ENCODE data around the gene MZT1.
"Not testable (repeated sequence)": the region's sequence is repeated elsewhere in the genome, so short reads cannot be mapped to it uniquely, and the experiment has no call there.

The MZT1 gene, protein sequence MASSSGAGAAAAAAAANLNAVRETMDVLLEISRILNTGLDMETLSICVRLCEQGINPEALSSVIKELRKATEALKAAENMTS

DNA sequence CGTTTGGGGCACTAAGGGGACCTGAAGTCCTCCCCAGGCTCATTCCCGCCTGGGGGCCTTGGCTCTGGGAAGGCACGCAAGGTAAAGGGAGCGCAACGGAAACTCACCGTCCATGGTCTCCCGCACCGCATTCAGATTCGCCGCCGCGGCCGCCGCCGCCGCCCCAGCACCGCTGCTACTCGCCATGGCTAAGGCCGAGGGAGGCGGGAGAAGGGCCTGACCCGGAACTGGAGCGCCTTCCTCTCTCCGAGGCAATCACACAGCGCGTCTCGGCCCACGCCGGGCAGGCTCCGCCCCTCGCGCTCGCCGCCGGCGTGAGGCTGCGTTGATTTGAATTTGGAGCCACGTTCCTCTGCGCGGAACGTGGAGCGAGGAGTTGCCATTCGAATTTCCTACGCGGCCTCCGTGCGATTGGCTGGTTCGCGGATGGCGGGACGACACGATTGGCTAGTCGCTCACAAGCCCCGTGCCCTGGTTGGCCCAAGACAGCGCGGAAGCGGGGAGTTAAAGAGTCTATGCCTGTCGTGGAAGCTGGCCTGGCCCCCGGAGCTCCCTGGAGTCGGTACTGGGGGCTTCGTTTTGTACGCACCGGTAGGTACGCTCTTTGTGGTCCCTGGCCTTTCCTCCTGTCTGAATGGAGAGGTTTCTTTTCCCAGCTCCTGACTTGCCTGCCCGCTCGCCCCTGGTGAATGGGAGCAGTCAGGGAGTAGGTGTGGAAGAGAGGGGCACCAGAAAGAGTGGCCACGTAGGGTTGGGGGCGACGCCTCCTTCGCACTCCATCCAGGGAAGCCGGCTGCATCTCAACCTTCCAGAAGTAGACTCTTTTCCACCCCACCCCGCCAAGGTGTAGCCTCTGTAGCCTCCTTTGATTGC lies at the start of gene MZT1, which contains the start of gene BORA:
Gene MZT1 (minus strand): TSS at position 213 of the 873 bp plus-strand sequence. CDS start 27 bp downstream, at position 186.
Gene BORA (plus strand): TSS at position 507 of the 873 bp plus-strand sequence. CDS start 1,018 bp downstream, outside the sequence.
- peak; percentile 96 to 97 for DNase-seq

DNA sequence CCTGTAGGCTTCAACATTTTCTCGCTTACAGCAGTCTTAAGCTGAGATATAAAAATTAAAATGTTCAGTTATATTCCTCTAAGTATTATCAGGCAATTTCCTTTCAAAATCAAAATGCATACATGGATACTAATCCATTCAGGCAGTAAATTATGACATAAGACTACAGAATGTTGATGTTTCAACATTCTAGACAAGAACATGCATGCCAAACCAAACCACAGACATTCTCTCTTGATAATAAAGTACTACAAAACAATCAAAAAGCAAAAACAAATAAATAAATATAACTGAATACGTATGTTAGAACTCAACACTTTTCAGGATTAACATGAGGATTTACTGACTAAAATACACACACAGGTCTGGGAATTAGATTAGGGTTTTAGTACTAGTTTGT lies 46.6 kb upstream of the MZT1 start:
- DNase-seq: no peak

DNA sequence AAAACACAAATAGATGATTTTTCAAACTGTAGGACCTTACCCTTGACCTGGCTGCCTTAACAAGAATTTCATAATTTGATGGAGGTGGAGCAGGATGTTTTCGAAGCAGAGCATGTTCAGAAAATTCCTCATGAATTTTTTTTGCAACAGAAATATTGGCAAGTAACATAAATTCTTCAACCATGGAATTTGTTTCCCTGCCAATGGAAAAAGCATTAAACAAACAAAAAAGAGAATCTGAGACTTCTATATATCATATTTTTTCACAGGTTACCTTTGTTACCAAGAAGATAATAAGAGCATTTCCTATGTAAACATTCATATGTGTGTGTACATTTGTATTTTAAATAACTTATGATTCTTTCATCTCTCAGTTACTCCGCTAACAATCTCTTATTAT lies 36.0 kb upstream of the MZT1 start:
- DNase-seq: no peak

DNA sequence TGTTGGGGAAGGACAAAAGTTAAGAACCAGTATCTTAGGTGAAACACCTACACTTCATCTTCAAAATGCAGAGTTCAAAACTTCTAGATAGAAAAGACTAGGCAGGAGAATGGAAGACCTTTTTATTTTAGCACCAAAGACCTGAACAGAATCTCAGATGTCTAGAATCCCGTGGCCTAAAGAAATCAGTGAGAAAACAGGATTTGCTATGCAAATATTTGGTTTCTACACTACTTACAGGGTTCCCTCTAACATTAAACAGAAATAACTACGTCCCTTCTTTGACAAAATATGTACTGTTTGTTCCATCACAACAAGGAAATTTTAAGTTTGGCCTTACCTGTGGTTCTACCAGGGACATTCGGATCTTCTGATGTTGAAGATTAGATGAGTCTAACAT lies 32.8 kb upstream of the MZT1 start:
- DNase-seq: no peak

DNA sequence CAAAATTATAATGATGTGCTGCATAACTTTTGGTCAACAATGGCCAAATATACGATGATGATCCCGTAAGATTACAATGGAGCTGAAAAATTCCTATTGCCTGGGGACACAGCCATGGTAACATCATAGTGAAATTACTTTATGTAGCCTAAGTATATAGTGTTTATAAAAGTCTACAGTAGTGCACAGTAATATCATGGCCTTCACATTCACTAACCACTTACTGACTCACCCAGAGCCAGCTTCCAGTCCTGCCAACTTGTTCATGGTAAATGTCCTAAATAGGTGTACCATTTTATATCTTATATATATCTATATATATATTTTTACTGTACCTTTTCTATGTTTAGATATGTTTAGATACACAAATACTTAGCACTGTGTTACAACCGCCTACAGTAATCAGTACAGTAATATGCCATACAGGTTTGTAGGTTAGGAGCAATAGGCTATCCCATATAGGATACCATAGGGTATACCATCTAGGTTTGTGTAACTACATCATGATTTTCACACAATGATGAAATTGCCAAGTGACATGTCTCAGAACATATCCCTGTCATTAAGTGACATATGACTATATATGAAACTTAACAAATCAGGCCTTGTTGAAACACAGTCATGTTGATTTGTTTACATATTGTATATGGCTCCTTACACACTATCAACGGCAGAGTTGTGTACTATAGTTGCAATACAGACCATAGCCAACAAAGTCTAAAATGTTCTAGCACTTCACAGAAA lies 30.5 kb upstream of the MZT1 start:
- DNase-seq: no peak

DNA sequence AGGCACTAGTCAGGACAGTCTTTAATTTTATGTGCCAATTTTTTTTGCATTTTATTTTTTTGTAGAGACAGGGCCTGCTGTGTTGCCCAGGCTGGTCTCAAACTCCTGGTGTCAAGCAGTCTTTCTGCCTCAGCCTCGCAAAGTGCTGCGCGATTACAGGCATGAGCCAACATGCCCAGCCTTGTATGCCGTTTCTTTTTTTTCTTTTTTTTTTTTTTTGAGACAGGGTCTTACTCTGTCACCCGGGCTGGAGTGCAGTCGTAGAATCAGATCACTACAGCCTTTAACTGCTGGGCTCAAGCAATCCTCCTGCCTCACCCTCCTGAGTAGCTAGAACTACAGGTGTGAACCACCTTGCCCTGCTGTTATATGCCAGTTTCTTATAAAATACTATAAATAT lies 26.7 kb upstream of the MZT1 start:
- no peak for DNase-seq

DNA sequence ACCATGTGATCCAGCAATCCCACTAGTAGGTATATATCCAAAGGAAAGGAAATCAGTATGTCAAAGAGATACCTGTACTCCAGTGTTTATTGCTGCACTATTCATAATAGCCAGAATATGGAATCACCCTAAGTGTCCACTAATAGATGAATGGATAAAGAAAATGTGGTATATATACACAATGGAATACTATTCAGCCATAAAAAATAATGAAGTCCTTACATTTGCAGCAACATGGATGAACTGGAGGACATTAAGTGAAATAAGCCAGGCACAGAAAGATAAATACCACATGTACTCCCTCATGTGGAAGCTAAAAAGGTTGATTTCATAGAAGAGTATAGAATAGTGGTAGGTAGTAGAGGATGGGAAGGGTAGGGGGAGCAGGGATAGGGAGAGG lies 23.8 kb upstream of the MZT1 start:
- DNase-seq: no peak

DNA sequence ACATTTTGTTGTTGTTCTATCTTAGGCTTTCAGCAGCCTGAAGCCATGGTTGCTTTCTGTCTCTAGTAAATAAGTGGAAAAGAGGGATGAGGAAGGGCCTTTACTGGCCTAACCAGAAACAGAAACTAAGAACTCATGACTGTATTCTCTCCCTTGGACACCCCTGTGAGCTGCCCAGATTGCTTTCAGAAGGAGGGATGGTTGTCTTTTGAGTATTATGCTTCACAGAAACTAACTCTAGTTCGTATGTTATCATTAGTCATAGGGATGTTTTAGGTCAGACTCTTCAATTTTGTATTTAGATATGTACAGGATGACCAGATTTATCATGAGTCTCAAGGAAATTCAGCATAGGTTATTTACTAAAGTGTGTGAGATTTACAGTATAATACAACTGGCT lies 17.8 kb upstream of the MZT1 start:
- no peak for DNase-seq

DNA sequence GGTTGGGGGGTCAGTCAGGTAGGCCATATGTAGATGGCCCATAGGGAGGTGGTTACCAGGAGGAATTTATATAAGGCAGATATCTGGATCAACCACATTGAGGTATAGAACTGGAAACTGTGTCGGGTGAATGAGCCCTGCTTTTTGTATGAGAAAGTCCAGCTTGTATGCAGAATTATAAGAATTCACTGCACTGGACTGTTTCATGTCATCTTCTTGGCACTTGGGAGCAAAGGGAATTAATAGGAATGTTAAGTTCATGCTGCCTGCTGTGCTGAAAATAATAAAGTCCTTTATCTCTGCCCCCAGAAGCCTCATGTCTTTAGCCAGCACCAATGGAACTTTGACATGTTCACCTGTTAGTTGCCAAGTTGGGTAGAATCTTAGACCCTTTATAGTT lies 12.6 kb upstream of the MZT1 start:
- DNase-seq: no peak

DNA sequence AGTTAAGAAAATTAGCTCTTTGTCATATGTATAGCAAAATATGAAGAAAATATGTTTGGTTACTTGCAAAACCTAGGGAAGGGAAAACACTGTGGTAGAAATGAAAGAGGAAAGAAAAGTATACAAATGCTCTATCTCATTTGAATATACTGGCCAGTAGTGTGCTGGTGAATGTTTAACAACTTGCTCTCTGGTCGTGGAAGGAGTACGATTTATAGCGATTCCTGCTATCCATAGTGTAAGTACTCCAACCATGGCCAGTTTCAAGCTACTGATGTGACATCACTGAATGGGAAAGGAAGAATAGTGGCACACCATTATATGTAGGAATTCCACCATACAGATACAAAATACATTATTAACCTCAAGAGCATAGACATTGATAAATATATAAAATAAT lies 9.6 kb upstream of the MZT1 start:
- DNase-seq: no peak

DNA sequence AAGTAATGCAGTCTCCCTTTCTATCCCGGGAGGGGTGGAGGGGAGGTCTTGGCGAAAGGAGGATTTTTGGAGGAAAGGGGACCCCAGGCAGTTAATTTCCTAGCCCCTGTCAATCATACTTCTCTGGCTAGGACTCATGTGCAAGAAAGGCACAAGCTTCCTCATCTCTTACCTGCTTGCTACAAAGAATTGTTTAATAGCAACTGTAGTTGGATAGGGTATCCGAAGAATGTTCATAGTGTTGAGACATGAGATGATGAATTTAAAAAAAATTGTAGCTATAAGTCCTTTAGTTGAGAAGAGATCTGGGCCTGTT lies 819 bp upstream of the MZT1 start:
- DNase-seq: no peak

DNA sequence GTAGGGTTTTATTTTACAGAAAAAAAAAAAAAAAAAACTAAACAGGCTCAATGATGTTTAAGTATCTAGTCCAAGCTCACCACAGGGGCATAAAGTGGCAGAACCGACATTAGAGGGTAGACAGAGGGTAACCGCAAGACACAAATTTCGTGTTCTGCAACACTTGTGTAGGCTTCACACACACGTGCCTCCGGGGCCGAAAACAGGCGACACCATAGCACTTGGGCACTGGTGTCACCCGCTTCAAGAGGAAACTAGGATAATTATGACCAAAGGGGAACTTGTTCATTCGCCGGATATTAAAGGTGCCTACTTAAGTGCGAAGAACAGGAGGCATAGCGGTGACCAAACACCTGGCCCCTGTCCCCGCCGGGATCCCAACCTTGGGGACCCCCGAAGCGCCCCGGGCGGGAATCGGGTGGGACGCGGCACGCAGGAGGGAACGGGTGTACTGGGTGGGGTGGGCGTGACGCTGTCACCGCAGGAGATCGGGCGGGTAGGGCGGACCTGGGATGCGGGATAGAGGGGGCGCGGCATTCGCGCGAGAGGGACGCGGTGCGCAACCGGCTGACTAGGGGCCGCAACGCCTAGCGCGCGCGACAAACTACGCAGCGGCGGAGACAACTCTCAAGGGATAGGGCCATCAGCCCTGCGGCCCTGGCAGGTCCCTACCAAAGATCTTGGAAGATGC lies 558 bp downstream of the MZT1 start:
- DNase-seq: peak in 1 of 2 experiments; percentile 57

DNA sequence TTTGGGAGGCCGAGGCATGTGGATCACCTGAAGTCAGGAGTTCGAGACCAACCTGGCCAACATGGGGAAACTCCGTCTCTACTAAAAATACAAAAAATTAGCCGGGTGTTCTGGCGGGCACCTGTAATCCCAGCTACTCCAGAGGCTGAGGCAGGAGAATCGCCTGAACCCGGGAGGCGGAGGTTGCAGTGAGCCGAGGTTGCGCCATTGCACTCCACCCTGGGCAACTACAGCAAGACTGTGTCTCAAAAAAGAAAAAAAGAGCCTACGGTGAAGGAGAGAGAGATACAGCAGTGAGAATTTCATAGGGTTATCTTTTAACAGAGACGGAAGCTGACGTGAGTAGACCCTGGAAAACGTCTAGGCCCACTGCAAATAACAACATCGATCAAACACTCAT lies 1.2 kb downstream of the MZT1 start:
- not testable (repeated sequence) for DNase-seq

DNA sequence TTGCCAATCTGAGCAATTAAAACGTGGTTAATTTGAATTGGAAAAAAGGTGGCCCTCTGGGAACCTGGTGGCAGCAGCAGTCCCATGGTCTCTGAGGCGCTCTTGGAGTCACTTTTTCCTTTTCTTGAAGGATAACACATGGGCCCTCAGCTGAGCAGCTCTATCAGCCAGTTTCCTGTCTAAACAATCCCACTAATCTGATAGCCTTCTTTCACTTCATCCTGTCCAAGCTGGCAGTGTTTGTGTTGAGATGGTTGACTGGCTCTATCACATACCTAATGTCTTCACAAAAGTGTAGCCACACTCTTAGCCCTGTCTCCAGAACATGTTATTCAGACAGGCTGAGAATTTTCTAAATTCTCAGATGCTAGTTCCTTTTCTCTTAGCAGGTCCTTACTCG lies 10.7 kb downstream of the MZT1 start:
- DNase-seq: no peak

DNA sequence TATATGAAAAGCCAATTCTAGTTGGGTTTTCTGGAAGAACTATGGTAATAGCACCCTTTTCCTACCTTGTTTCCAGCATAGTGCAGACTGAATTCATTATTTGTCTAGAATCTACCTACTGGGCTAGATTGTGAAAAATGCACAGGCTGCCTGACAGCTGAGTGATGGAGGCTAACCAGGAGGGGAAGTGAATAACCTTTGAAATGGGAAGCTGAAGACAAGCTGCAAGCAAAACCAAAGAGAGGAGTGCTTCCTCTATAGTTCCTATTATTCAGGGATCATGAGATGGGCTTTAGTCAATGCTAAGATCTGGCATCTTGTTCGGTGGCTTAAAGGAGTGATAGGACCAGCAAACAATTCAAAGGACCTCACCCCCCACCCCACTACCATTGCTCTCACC lies 26.9 kb downstream of the MZT1 start:
- DNase-seq: no peak

DNA sequence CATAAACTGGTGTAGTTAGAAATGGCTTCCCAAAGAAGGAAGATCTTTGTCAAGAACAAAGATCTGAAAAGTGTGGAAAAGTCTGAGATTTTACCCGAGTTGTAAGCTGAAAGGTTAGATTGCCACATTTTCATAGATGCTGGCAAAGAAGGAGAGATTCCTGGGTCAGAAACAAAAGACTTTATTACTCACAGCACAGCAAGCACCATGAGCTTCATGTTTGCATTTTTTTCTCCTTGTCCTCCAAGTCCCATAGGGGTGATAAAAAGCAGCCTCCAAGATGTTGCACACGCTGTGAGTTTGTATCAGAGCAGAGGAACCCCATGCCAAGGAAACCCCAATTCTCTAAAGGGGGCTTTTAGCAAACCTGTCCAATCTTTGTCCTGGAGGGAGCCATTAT lies 29.3 kb downstream of the MZT1 start:
- no peak for DNase-seq

DNA sequence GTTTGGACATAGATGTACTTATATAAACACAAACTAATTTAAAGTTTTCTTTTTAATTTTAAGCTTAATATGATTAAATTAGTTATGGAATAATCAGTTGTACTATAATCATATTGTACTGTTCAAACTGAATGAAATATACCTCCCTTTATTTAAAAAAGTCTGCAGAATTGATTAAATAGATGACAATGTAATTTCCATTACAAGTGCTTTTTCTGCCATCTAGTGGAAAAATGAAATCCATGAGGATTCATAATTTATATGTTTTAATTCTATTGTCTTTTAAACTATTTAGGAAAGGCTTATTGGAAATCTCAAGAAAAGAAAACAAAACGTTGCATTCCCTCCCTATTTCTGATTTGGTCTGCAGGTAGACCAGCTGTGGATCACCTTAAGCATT lies 30.9 kb downstream of the MZT1 start:
- peak in 1 of 2 experiments; percentile 32 for DNase-seq

DNA sequence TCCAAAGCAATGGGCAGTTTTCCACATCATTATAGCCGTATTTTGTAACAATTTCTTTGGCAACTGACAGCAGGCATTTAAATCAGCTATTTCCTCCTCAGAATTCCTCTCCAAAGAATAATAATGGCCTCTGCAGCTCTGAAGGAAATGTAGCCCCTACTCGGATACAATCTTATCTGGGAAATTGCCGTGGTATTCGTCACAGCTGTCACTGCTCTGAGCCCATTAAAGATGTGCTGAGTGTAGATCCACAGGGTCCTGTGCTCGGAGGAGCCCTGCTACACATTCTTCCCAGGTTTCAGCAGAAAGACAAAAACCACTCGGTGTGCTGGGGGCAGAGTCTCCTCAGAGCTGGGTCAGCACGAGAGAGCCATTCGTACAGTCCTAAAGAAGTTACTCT lies 33.1 kb downstream of the MZT1 start:
- DNase-seq: no peak

DNA sequence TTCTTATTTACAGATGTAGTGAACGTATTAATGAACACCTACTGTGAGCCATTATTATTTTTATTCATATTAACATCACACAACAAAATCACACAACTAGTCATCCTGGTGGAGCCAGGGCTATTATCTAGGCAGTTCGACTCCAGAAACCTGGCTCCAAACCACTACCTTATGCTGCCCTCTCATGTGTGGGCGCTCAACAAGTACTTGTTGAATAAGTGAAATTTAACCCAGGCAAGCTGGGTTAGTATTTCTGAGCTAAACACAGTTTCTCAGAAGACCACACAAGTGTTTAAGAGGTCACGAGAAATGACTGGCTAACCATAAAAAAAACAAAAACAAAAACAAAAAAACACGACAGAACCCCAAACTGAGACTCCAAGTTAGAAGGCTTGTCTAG lies 33.6 kb downstream of the MZT1 start:
- peak in 1 of 2 experiments; percentile 4 for DNase-seq

DNA sequence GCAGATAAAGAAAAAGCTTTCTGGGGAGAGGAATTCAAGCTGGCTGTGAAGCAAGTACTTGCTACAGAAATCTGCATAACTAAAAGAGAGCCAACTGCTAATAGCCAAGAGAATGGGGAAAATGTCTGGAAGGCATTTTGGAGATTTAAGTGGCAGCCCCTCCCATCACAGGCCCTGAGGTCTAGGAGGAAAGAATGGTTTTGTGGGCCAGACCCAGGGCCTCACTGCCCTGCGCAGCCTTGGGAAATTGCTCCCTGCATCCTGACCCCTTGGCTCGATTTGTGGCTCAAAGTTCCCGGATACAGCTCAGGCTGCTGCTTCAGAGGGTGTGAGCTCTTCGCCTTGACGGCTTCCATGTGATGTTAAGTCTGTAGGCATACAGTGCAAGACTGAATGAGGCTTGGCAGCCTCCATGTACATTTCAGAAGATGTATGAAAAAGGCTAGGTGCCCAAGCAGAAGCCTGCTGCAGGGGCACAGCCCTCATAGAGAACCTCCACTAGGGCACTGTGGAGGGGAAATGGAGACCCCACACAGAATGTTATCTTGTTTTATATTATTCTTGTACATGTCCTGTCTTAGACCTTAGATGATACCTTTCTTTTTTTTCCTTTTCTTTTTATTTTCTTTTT lies 34.4 kb downstream of the MZT1 start:
- no peak for DNase-seq

DNA sequence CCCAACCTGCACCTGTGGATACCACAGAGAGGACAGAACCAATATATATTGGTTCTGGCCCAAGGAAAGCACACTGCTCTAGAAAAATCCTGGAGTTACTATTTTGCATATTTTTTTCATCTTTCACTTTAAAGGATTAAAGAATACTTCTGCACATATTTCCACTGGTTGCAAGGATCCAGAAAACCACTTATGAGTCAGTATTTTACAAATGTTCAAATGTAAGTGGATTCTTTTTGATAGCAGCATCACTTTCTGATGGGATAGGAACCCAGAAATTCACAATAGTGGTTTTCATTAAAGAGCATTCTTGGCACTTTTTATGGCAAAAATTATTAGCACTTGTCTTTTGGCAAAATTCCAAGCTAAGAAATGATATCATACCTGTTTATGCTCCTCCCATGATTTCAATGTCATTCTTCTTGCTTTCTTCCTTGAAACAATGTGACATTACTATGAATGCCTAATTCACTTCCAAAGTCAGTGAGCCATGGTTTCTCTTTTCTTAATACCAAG lies 38.2 kb downstream of the MZT1 start:
- no peak for DNase-seq

DNA sequence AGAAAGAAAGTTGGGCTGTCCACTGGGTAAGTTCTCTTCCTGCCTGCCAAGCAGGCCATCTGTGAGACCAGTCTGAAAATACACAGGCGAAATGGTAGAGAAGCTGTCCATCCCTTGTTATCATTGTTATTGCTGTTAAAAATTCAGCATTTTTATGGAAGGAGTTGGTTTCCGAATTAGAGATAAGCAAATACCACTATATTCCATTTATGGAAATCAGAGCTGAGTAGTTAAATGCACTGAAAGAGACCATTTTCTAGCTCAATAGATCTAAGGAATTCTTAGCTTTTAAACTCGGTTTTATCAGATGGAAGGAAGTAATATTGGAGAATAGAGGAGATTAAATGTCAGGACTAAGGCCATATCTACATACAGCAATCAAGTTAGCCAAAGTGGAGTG lies 40.7 kb downstream of the MZT1 start:
- DNase-seq: no peak

DNA sequence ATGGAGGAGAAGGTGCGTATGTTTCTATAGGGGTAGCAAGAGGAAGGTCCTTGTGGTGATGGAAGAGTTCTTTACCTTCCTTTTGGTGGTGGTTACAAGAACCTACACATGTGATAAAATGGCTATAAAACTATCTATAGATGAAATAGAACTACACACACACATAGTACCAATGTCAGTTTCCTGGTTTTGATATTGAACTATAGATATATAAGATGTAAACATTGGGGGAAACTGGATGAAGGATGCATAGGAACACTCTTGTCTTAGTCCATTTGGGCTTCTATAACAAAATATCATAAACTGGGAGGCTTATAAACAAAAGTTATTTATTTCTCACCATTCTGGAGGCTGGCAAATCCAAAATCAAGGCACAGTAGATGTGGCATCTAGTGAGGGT lies 47.1 kb downstream of the MZT1 start:
- no peak for DNase-seq

Measured in NCI-H524 (cell line).